ENCODE data around the gene PJA2. TPM values are rescaled to one million over a fixed set of nuclear protein-coding genes. Genes with fewer than 3 reads are reported as not detected.

Gene PJA2
- total RNA-seq, 4 donors from 2014 or later = 95.4 to 159 (median 134) TPM

- H3K27ac ChIP-seq = no peak overlapping the region
- DNase-seq (ENCODE audit: low spot score in 2 of 2) = no peak
- WGBS, 2 donors = 44 to 55% methylated on average over 4 of the region's 4 CpGs
These were observed 80.2 kb downstream of the PJA2 start for GRCh38 chr5:109329333-109330237.

GRCh38 chr5:109328626-109329025 lies 81.1 kb downstream of the PJA2 start:
- DNase-seq (ENCODE audit: low spot score in 2 of 2) = no peak
- WGBS, 2 donors = 62 to 68% methylated on average over 1 of the region's 1 CpG
- Histone ChIP-seq H3K9me3 (no peaks in the 10 kb centered on the region), H3K36me3 (peaks cover 0 to 19% (median 0%) of the 10 kb centered on the region in 3 donors), H3K4me3 (no peak overlapping the region), H3K27ac (peak overlapping the region in 1 of 4 donors; percentile 28), H3K27me3 (no peaks in the 10 kb centered on the region), H3K4me1 (peaks cover 0 to 34% (median 8%) of the 10 kb centered on the region in 4 donors)
- TF ChIP-seq POLR2A (IDR thresholded peaks at IDR 0.05) (no peak), CTCF (IDR thresholded peaks at IDR 0.05) (no peak), EP300 (IDR thresholded peaks at IDR 0.05) (no peak)

More at GRCh38 chr5:109329333-109330237, 80.2 kb downstream of the PJA2 start:
- no peaks in the 10 kb centered on the region for H3K27me3 ChIP-seq
- peaks cover 0 to 27% (median 0%) of the 10 kb centered on the region in 3 donors for H3K36me3 ChIP-seq
- H3K4me1 ChIP-seq = peaks cover 0 to 26% (median 6%) of the 10 kb centered on the region in 4 donors
- H3K4me3 ChIP-seq = no peak overlapping the region
- no peaks in the 10 kb centered on the region for H3K9me3 ChIP-seq
- TF ChIP-seq EP300 (IDR thresholded peaks at IDR 0.05) (no peak), POLR2A (IDR thresholded peaks at IDR 0.05) (no peak), CTCF (IDR thresholded peaks at IDR 0.05) (no peak)

GRCh38 chr5:109327570-109327969 lies 82.2 kb downstream of the PJA2 start:
- TF ChIP-seq CTCF (IDR thresholded peaks at IDR 0.05) (no peak), POLR2A (IDR thresholded peaks at IDR 0.05) (no peak), EP300 (IDR thresholded peaks at IDR 0.05) (no peak)
- Histone ChIP-seq H3K27ac (peak overlapping the region in 2 of 4 donors; percentile 74 to 75), H3K4me1 (peaks cover 0 to 34% (median 8%) of the 10 kb centered on the region in 4 donors), H3K27me3 (no peaks in the 10 kb centered on the region), H3K9me3 (no peaks in the 10 kb centered on the region), H3K36me3 (peaks cover 0 to 11% (median 0%) of the 10 kb centered on the region in 3 donors), H3K4me3 (no peak overlapping the region)
- no peak for DNase-seq (ENCODE audit: low spot score in 2 of 2)
- 58 to 85% methylated on average over 3 of the region's 3 CpGs for WGBS, 2 donors

GRCh38 chr5:109326919-109327318 lies 82.9 kb downstream of the PJA2 start:
- TF ChIP-seq CTCF (IDR thresholded peaks at IDR 0.05) = no peak
- TF ChIP-seq EP300 (IDR thresholded peaks at IDR 0.05) = no peak
- TF ChIP-seq POLR2A (IDR thresholded peaks at IDR 0.05) = no peak
- Histone ChIP-seq H3K36me3 (peaks cover 0 to 11% (median 0%) of the 10 kb centered on the region in 3 donors), H3K27ac (peak overlapping the region in 2 of 4 donors; percentile 75 to 76), H3K27me3 (no peaks in the 10 kb centered on the region), H3K9me3 (no peaks in the 10 kb centered on the region), H3K4me3 (no peak overlapping the region), H3K4me1 (peaks cover 0 to 34% (median 8%) of the 10 kb centered on the region in 4 donors)
- 54 to 62% methylated on average over 4 of the region's 4 CpGs for WGBS, 2 donors
- no peak for DNase-seq (ENCODE audit: low spot score in 2 of 2)

GRCh38 chr5:109325456-109325855 lies 84.3 kb downstream of the PJA2 start:
- Histone ChIP-seq H3K4me3 (no peak overlapping the region), H3K36me3 (no peaks in the 10 kb centered on the region), H3K4me1 (peaks cover 0 to 34% (median 8%) of the 10 kb centered on the region in 4 donors), H3K27ac (peak overlapping the region in 1 of 4 donors; percentile 76), H3K27me3 (no peaks in the 10 kb centered on the region), H3K9me3 (no peaks in the 10 kb centered on the region)
- 75 to 80% methylated on average over 5 of the region's 5 CpGs for WGBS, 2 donors
- no peak for DNase-seq (ENCODE audit: low spot score in 2 of 2)
- no peak for TF ChIP-seq CTCF (IDR thresholded peaks at IDR 0.05)
- TF ChIP-seq POLR2A (IDR thresholded peaks at IDR 0.05) = no peak
- no peak for TF ChIP-seq EP300 (IDR thresholded peaks at IDR 0.05)

All from tibial nerve (tissue), 4 donors.